ENCODE data around the gene RNF168.
"Not testable (repeated sequence)": the region's sequence is repeated elsewhere in the genome, so short reads cannot be mapped to it uniquely, and the experiment has no call there.

RNF168 gene

GRCh38 chr3:196514913-196515621 is 11.5 kb upstream of the RNF168 start, which contains the start of gene SMCO1:
Gene SMCO1 (minus strand): TSS chr3:196515346. CDS start chr3:196515209, 137 bp downstream.
- no peak for DNase-seq (ENCODE audit: low read depth in 1 of 2, low spot score in 1 of 2)

- DNase-seq (ENCODE audit: low read depth in 1 of 2, low spot score in 1 of 2) = no peak
Measured at GRCh38 chr3:196514350-196514716, 10.8 kb upstream of the RNF168 start.

GRCh38 chr3:196513697-196514349 is 10.3 kb upstream of the RNF168 start:
- DNase-seq (ENCODE audit: low read depth in 1 of 2, low spot score in 1 of 2) = no peak

- not testable (repeated sequence) for DNase-seq (ENCODE audit: low read depth in 1 of 2, low spot score in 1 of 2)
Measured at GRCh38 chr3:196511646-196512425, 8.3 kb upstream of the RNF168 start.

GRCh38 chr3:196511108-196511507 is 7.5 kb upstream of the RNF168 start:
- not testable (repeated sequence) for DNase-seq (ENCODE audit: low read depth in 1 of 2, low spot score in 1 of 2)

GRCh38 chr3:196506687-196507086 is 3.1 kb upstream of the RNF168 start:
- no peak for DNase-seq (ENCODE audit: low read depth in 1 of 2, low spot score in 1 of 2)

- DNase-seq (ENCODE audit: low read depth in 1 of 2, low spot score in 1 of 2) = no peak
Measured at GRCh38 chr3:196504556-196504955, 988 bp upstream of the RNF168 start.

GRCh38 chr3:196504077-196504398 is 470 bp upstream of the RNF168 start:
- DNase-seq (ENCODE audit: low read depth in 1 of 2, low spot score in 1 of 2) = not testable (repeated sequence)

GRCh38 chr3:196502775-196503195 is 783 bp downstream of the RNF168 start:
- DNase-seq (ENCODE audit: low read depth in 1 of 2, low spot score in 1 of 2) = peak; percentile 10 to 32

- no peak for DNase-seq (ENCODE audit: low read depth in 1 of 2, low spot score in 1 of 2)
Measured at GRCh38 chr3:196501316-196502044, 2.1 kb downstream of the RNF168 start.

- DNase-seq (ENCODE audit: low read depth in 1 of 2, low spot score in 1 of 2) = no peak
Measured at GRCh38 chr3:196499807-196500524, 3.6 kb downstream of the RNF168 start.

- no peak for DNase-seq (ENCODE audit: low read depth in 1 of 2, low spot score in 1 of 2)
Measured at GRCh38 chr3:196499061-196499460, 4.5 kb downstream of the RNF168 start.

GRCh38 chr3:196498297-196498696 is 5.3 kb downstream of the RNF168 start:
- DNase-seq (ENCODE audit: low read depth in 1 of 2, low spot score in 1 of 2) = no peak

GRCh38 chr3:196496183-196496582 is 7.4 kb downstream of the RNF168 start:
- DNase-seq (ENCODE audit: low read depth in 1 of 2, low spot score in 1 of 2) = no peak

GRCh38 chr3:196493292-196493691 is 10.3 kb downstream of the RNF168 start:
- no peak for DNase-seq (ENCODE audit: low read depth in 1 of 2, low spot score in 1 of 2)

GRCh38 chr3:196492080-196492479 is 11.5 kb downstream of the RNF168 start:
- no peak for DNase-seq (ENCODE audit: low read depth in 1 of 2, low spot score in 1 of 2)

- no peak for DNase-seq (ENCODE audit: low read depth in 1 of 2, low spot score in 1 of 2)
Measured at GRCh38 chr3:196489747-196490146, 13.8 kb downstream of the RNF168 start.

- peak in 1 of 2 donors; percentile 14 for DNase-seq (ENCODE audit: low read depth in 1 of 2, low spot score in 1 of 2)
Measured at GRCh38 chr3:196486263-196486662, 17.3 kb downstream of the RNF168 start.

- no peak for DNase-seq (ENCODE audit: low read depth in 1 of 2, low spot score in 1 of 2)
Measured at GRCh38 chr3:196477678-196478077, 25.9 kb downstream of the RNF168 start.

- no peak for DNase-seq (ENCODE audit: low read depth in 1 of 2, low spot score in 1 of 2)
Measured at GRCh38 chr3:196472286-196472685, 31.3 kb downstream of the RNF168 start.

GRCh38 chr3:196471551-196471950 is 32.0 kb downstream of the RNF168 start:
- DNase-seq (ENCODE audit: low read depth in 1 of 2, low spot score in 1 of 2) = no peak

Measured in stimulated activated CD4-positive, alpha-beta T cell treated with anti-CD3 and anti-CD28 coated beads, Interleukin-15, amount 100 ng/mL, for 1 hour (primary cell).